ENCODE data around the gene GALNT2.

Gene GALNT2

GRCh38 chr1:230151924-230152468, 85.0 kb downstream of the GALNT2 start:
- no peak for ATAC-seq
- TF ChIP-seq BACH2 (CRISPR knock-in tag; IDR thresholded peaks at IDR 0.05; ENCODE audit: borderline replicate concordance) (no peak), ESRRG (CRISPR knock-in tag; IDR thresholded peaks at IDR 0.05) (no peak), CREB5 (CRISPR knock-in tag; IDR thresholded peaks at IDR 0.05; ENCODE audit: low read depth) (no peak), ARNTL (CRISPR knock-in tag; IDR thresholded peaks at IDR 0.05; ENCODE audit: borderline replicate concordance, low read depth) (no peak), ZFP30 (CRISPR knock-in tag; IDR thresholded peaks at IDR 0.05) (no peak), CSRNP3 (CRISPR knock-in tag; IDR thresholded peaks at IDR 0.05) (no peak), ZC3H10 (CRISPR knock-in tag; IDR thresholded peaks at IDR 0.05) (no peak), TSHZ2 (CRISPR knock-in tag; IDR thresholded peaks at IDR 0.05) (no peak), ZNF8 (CRISPR knock-in tag; IDR thresholded peaks at IDR 0.05) (no peak), POU6F1 (CRISPR knock-in tag; IDR thresholded peaks at IDR 0.05; ENCODE audit: borderline replicate concordance, low read depth) (no peak), RARB (CRISPR knock-in tag; IDR thresholded peaks at IDR 0.05) (no peak), ZNF565 (CRISPR knock-in tag; conservative IDR thresholded peaks at IDR 0.05; ENCODE audit: low read depth) (no peak), OSR1 (CRISPR knock-in tag; IDR thresholded peaks at IDR 0.05) (no peak), SNAI2 (CRISPR knock-in tag; IDR thresholded peaks at IDR 0.05) (no peak)

- no peak for ATAC-seq
- no peak for TF ChIP-seq ESRRG (CRISPR knock-in tag; IDR thresholded peaks at IDR 0.05)
- no peak for TF ChIP-seq TCF4 (CRISPR knock-in tag; IDR thresholded peaks at IDR 0.05; ENCODE audit: borderline replicate concordance)
- no peak for TF ChIP-seq POU6F1 (CRISPR knock-in tag; IDR thresholded peaks at IDR 0.05; ENCODE audit: borderline replicate concordance, low read depth)
- no peak for TF ChIP-seq ISL1 (CRISPR knock-in tag; IDR thresholded peaks at IDR 0.05)
- TF ChIP-seq ZNF70 (CRISPR knock-in tag; IDR thresholded peaks at IDR 0.05) = no peak
- no peak for TF ChIP-seq GLIS3 (CRISPR knock-in tag; IDR thresholded peaks at IDR 0.05)
- no peak for TF ChIP-seq CSRNP3 (CRISPR knock-in tag; IDR thresholded peaks at IDR 0.05)
- no peak for TF ChIP-seq ZNF8 (CRISPR knock-in tag; IDR thresholded peaks at IDR 0.05)
- TF ChIP-seq TSHZ2 (CRISPR knock-in tag; IDR thresholded peaks at IDR 0.05) = no peak
- no peak for TF ChIP-seq PPARA (CRISPR knock-in tag; IDR thresholded peaks at IDR 0.05; ENCODE audit: borderline replicate concordance)
- TF ChIP-seq ZFP30 (CRISPR knock-in tag; IDR thresholded peaks at IDR 0.05) = no peak
- no peak for TF ChIP-seq ZC3H10 (CRISPR knock-in tag; IDR thresholded peaks at IDR 0.05)
Observed at GRCh38 chr1:230152999-230153398, 86.0 kb downstream of the GALNT2 start.
